ENCODE measurements around the gene HFM1.
"Not testable (repeated sequence)": the region's sequence is repeated elsewhere in the genome, so short reads cannot be mapped to it uniquely, and the experiment has no call there.

Gene HFM1

DNA sequence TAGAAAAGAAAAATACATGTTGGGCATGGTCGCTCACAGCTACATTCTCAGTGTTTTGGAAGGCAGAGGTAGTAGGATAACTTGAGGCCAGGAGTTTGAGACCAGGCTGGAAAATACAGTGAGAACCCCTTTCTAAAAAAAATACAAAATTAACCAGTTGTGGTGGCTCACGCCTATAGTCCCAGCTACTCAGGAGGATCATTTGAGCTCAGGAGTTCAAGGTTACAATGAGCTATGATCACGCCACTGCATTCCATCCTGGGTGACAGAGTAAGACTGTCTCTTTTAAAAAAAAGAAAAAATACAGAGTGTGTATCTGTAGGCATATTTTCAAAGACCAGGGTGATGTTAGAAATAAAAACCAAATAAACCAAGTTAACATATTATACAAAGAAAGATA, 57.8 kb downstream of the HFM1 start:
- no peak for DNase-seq

GRCh38 chr1:91345395-91346005, 59.1 kb downstream of the HFM1 start:
- DNase-seq, result no peak

- no peak for DNase-seq
Measured at GRCh38 chr1:91338501-91338900, 66.1 kb downstream of the HFM1 start.

GRCh38 chr1:91335603-91336002, 69.0 kb downstream of the HFM1 start:
- peak in 1 of 2 experiments; percentile 1 for DNase-seq

GRCh38 chr1:91334856-91335255, 69.8 kb downstream of the HFM1 start:
- DNase-seq, result no peak

DNA sequence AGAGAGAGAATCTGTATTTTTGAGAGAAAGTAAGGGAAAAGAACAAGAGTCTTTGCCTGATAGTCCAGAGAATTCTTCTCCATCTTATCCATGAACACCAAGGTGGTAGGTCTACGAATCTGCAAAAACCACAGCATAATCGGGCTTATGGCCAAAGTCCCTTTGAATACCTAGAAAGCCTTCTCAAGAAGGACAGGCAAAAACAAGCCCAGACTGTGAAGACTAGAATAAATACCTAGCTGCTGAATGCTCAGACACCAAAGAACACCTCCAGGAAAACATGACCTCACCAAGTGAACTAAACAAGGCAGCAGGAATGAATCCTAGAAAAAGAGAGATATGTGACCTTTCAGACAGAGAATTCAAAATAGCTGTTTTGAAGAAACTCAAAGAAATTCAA, 79.2 kb downstream of the HFM1 start:
- DNase-seq, result no peak

DNA sequence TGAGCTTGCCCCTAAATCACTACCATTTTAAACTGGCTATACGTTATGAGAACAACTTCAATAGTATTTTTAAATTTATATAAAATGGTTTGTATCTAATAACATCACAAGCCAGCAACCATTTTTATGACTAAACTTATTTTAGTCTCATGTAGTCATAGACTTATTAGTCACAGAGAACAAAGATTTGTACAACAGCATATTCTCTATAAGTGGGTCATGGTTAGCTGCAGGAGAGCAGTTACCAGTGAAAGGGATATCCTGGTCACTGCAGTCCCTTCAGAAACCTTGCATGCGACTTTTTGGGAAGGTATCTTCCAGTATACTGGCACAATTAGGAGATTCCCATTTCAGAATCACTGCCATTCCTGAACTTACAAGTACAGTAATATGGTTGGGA, 90.0 kb downstream of the HFM1 start:
- no peak for DNase-seq

DNA sequence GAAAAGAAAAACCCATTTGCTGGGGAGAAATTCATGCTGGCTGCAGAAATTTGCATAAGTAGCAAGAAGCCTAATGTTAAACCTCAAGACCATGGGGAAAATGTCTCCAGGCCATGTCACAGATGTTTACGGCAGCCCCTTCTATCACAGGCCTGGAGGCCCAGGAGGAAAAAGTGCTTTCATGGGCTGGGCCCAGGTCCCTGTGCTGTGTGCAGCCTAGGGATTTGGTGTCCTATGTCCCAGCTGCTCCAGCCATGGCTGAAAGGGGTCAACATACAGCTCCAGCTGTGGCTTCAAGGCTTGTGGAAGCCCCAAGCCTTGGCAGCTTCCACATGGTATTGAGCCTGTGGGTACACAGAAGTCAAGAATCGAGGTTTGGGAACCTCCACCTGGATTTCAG, 93.0 kb downstream of the HFM1 start:
- no peak for DNase-seq

- no peak for DNase-seq
Measured at GRCh38 chr1:91308544-91308943, 96.1 kb downstream of the HFM1 start.

DNA sequence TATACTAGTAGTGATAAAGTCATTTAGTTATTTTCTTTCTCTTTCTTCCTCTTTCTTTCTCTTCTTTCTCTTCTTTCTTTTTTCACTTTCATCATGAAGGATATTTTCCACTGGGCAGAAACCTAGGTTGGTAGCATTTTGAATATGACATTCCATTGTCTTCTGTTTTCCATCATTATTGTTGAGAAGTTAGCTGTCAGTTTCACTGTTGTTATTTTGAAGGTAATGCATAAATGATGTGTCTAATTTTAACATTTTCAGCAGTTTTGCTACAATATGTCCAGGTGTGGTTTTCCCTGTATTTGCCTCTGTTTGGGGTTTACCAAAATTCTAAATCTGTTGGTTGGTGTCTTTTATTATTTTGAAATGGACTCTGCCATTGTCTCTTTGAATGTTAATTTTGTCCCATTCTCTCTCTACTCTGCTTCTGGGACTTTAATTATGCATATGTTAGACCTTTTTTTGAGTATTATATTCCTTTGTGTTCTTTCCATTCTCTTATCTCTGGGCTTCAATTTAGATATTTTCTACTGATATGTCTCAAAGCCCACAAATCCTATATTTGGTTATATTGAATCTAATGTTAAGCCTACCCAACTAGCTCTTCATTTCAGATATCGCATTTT, 96.7 kb downstream of the HFM1 start:
- DNase-seq, result no peak

- DNase-seq, result no peak
Measured at GRCh38 chr1:91303165-91303564, 101.5 kb downstream of the HFM1 start.

DNA sequence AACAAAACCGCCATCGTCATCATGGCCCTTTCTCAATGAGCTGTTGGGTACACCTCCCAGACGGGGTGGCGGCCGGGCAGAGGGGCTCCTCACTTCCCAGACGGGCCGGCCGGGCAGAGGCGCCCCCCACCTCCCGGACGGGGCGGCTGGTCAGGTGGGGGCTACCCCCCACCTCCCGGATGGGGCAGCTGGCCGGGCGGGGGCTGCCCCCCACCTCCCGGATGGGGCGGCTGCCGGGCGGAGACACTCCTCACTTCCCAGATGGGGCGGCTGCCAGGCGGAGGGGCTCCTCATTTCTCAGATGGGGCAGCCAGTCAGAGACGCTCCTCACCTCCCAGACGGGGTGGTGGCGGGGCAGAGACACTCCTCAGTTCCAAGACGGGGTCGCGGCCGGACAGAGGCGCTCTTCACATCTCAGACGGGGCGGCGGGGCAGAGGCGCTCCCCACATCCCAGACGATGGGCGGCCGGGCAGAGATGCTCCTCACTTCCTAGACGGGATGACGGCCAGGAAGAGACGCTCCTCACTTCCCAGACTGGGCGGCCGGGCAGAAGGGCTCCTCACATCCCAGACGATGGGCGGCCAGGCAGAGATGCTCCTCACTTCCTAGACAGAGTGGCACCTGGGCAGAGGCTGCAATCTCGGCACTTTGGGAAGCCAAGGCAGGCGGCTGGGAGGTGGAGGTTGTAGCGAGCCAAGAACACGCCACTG, 115.6 kb downstream of the HFM1 start:
- not testable (repeated sequence) for DNase-seq

DNA sequence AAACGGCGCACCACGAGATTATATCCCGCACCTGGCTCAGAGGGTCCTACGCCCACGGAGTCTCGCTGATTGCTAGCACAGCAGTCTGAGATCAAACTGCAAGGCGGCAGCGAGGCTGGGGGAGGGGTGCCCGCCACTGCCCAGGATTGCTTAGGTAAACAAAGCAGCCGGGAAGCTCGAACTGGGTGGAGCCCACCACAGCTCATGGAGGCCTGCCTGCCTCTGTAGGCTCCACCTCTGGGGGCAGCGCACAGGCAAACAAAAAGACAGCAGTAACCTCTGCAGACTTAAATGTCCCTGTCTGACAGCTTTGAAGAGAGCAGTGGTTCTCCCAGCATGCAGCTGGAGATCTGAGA, 117.7 kb downstream of the HFM1 start:
- not testable (repeated sequence) for DNase-seq

DNA sequence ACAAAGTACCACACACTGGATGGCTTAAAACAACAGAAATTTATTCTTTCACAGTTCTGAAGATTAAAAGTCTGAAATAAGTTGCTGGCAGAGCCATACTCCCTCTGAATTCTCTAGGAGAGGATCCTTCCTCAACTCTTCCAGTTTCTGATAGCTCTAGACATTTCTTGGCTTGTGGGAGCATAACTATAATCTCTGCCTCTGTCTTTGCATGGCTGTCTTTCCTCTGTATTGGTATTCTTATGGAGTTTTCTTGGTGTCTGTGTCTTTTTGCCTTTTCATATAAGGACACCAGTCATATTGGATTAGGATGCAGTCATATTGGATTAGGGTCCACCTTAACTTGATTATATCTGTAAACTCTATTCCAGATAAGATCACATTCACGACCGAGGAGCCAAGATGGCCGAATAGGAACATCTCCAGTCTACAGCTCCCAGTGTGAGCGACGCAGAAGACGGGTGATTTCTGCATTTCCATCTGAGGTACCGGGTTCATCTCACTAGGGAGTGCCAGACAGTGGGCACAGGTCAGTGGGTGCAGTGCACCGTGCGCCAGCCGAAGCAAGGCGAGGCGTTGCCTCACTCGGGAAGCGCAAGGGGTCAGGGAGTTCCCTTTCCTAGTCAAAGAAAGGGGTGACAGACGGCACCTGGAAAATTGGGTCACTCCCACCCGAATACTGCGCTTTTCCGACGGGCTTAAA, 118.2 kb downstream of the HFM1 start:
- not testable (repeated sequence) for DNase-seq

- DNase-seq, result no peak
Measured at GRCh38 chr1:91283421-91283726, 121.3 kb downstream of the HFM1 start.

DNA sequence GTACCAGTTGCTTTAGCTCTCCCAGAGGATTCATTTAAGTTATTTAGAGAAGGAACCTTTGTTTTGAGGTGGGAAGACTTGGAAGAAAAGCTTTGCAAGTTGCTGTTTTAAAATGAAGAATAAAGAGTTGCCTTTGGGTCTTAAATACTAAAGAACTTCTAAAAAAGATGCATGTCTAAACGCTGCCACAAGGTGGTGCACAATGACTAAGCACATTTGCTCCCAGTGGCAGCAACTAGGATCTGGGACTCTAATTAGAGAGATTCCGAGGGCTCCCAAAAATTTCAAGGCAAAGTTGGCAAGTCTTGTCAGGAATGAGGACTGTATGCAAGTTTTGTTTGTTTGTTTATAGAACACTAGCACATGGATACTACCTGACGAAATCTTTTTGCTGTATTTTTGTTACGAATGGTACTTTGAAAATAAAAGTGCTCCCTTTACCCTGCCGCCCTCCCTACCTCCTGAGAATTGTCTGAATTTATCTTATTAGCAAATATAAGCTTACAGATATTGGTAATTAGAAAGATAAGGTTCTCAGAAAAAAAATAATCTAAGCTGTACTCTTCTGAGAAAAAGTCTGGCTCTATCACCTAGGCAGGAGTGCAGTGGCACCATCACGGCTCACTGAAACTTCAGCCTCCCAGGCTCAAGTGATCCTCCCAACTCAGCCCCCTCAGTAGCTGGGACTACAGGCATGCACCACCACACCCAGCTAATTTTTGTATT, 121.8 kb downstream of the HFM1 start:
- peak; percentile 76 to 85 for DNase-seq

DNA sequence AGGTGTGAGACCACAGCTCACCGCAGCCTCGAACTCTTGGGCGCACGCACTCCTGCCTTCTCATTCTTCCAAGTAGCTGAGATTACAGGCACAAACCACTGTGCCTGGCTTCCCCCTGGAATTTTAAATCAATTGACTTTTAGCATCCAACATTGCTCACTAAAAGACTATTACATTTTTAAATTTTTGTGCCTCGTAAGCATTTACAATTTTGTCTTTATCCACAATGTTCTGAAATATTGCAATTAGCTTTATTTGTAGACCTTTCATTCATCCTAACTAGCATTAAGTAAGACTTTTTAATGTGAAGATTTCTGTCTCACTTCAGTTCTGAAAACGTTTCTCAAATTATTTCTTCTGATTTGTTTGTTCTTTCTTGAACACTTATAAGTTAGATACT, 122.9 kb downstream of the HFM1 start:
- DNase-seq, result no peak

DNA sequence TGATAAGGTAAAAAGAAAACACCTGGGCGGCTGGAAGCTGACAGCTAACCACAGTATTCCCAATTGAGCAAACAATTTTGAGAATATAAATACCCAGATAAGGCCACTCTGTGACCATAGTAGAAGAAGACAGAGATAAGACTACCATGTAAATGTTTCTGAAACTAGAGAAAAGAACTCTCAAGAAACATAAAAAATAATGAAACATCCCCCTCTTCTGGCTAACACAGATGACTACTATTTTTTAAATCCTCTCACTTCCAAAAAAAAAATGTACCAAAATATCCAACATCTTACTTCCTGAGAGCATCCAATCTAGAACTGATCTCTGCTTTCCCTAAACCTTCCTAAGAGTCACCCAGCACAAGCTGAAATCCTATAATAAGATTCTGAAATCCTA, 125.9 kb downstream of the HFM1 start:
- peak; percentile 20 to 55 for DNase-seq

GRCh38 chr1:91273875-91274274, 130.8 kb downstream of the HFM1 start:
- DNase-seq, result no peak

DNA sequence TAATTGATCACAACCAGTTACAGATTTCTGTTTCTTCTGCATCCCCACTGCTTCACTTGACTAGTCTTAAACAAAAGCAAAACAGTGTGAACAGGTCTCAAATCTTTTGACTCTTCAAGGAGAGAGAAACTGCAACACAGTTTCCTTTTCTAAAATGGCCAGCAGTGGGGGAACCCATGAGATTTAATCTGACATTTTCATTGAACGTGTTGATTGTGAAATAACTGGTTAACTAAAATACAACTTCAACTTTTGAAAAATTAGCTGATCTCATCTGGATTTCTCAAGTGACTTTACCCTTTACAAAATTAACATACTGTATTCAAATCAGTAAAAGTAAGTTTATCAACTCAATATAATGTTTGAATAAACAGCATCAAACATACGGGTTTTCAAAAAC, 143.0 kb downstream of the HFM1 start:
- DNase-seq, result no peak

- DNase-seq, result no peak
Measured at GRCh38 chr1:91245435-91245834, 159.2 kb downstream of the HFM1 start.

- no peak for DNase-seq
Measured at GRCh38 chr1:91244737-91245136, 159.9 kb downstream of the HFM1 start.

DNA sequence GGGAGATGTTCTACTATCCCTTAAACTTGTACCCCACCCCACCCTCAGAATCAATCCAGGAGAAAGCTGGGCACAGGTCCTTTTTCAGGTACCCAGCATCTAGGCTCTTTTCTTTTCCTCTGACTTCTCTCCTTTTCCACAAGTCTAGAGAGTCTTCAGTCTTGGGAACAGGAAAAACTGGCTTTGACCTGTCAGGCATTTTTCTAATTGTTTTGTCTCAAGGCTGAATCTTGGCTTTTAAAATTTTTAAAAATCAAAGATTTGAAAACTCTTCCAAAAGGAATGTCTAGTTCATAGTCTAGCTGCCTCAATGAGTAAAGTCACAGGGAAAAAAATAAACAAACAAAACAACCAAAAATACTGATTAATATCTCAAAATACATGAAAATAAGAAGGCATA, 161.5 kb downstream of the HFM1 start:
- DNase-seq, result no peak
